Measurements from ENCODE around the gene TBC1D3H.
"Not testable (repeated sequence)": the region's sequence is repeated elsewhere in the genome, so short reads cannot be mapped to it uniquely, and the experiment has no call there.

The TBC1D3H gene

DNA sequence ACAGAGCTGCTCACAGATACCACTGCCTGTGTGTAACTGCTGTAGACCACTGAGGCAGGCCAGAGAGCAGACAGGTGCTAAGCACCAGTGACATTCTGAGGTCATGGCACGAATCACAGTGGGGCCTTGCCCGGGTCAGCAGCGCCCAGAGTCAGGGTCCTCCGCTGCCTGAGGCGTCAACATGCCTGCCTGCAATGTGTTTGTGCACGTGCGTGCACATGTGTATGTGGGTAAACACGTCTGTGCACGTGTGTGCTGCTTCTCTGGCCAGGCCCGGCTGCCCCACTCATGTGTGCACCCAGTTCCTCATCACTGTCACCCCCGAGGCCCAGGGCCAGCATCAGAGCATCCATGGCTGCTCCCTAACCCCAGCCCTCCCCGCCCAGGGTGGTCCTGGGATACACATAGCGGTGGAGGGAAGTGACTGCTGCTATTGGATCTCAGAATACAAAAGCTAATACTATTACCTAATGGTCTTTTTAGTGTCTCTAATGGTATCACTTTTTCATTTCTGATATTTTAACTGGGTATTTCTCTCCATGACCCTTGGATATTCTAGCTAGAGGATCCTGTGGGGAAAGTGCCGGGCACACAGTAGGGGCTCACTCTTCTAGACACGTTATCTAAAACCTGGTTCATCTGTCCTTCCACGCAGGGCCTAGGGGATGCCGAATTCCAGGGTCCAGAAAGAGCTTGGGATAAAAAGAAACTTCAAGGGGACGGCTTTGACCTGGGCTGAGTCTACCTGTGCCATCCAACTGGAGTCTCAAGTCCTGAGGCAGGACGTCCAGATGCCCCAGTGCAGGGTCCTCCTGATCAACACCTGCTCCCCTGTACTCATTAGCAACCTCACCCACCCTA is at the start of gene TBC1D3H:
TSS of gene TBC1D3H (minus strand) at position 51 of the 861 bp plus-strand sequence. CDS start 1,540 bp downstream, outside the sequence.
- DNase-seq (ENCODE audit: low spot score) = peak; percentile 1

DNA sequence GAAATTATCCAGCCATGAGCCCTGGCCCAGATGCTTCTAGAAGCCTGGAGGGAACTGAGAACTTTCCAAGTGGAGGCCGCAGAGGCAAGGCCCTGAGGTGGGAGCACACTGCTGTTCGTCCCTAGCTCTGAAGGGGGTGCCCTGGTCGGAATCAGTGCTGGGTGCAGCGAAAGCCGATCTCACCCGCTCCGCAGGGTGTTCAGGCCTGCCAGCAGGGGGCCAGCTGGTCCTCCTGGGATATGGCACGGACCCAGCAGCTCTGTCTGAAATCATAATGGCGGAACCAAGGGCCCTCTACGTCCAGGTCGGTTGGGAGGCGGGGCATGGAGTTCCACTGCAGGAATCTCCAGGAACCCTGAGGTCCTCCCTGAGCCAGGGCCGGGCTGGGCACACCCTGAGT is 40.7 kb upstream of the TBC1D3H start:
- DNase-seq (ENCODE audit: low spot score) = not testable (repeated sequence)

DNA sequence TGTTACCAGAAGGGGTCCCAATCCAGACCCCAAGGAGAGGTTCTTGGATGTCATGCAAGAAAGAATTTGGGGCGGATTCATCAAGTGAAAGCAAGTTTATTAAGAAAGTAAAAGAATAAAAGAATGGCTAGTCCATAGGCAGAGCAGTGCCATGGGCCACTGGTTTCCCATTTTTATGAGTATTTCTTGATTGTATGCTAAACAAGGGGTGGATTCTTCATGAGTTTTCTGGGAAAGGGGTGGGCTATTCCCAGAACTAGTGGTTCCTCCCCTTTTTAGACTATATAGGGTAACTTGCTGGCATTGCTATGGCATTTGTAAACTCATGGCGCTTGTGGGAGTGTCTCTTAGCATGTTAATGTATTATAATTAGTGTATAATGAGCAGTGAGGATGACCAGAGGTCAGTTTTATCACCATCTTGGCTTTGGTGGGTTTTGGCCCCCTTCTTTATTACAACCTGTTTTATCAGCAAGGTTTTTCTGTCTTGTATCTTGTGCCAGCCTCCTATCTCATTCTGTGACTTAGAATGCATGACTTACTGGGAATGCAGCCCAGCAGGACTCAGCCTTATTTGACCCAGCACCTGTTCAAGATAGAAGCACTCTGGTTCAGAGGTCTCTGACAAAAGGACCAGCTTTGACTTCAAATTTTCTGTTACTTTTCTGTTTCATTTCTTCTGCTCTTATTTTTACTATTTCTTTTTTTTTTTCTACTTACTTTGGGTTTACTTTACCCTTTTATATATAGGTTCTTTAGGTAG is 27.1 kb upstream of the TBC1D3H start:
- not testable (repeated sequence) for DNase-seq (ENCODE audit: low spot score)

DNA sequence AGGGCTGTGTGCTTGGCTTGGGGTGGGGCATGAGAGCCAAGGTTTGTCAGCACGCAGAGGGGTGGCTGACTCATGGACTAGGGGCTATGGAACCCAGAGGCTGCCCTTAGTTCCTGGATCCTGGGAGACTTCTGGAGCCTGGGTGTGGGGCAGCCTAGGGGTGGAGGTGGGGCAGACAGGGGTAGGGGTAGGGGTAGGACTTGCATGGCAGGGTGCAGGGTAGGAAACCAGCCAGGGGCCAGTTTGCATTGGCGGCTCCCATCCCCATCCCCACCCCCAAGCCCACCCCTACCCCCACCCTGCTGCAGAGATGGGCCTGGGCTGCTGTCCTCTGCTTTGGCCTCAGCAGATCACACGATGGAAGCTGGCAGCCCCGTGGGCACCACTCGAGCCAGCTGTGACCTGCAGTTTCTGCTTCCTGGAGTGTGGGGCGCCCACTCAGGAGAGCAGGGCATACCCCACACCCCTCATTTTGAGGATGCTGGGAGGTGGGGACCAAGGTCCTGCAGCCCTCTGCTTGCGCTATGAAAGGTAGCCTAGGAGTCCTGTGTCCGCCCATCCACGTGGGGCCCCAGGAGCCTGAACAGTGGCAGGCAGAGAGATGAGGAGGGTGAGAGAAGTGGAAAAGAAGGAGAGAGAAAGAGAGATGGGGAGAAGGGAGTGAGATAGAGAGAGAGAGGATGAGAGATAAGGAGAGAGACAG is 2.9 kb upstream of the TBC1D3H start:
- not testable (repeated sequence) for DNase-seq (ENCODE audit: low spot score)

DNA sequence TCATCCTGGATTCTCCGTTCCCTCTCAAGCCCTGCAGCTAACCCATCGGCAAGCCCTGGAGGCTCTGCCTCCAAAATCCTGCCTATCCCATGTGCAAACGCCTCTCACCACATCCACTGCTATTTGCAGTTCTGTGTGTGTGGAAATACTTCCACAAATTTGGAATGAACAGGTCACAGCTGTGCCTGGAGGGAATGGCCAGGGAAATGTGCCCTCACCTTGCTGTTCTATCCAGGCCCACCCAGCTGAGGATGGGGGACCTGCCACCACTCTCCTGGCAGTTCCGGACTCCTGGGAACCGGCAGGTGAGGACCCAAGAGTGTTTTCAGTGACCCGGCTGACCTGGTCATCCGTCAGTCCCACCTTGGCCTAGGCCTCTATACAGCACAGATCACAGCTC is 12.3 kb downstream of the TBC1D3H start:
- not testable (repeated sequence) for DNase-seq (ENCODE audit: low spot score)

DNA sequence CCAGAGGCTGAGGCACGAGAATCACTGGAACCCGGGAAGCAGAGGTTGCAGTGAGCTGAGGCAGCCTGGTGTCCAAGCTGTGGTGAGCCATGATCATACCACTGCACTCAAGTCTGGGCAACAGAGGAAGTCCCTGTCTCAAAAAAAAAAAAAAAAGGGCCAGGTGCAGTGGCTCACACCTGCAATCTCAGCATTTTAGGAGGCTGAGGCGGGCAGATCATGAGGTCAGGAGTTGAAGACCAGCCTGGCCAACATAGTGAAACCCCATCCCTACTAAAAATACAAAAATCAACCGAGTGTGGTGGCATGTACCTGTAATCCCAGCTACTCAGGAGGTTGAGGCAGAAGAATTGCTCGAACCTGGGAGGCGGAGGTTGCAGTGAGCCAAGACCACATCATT is 25.7 kb downstream of the TBC1D3H start:
- DNase-seq (ENCODE audit: low spot score) = not testable (repeated sequence)
